Brain pericyte (primary cell): ENCODE measurements around the gene HSPG2.

Experiments
- DNase-seq: peaks from one replicate; pipeline ENCODE4 v3.0.0-alpha.2; 2012; ENCODE audit warnings: low read depth, low spot score

The HSPG2 gene

GRCh38 chr1:21845646-21846641 lies 91.2 kb downstream of the HSPG2 start:
- DNase-seq, result no peak

- no peak for DNase-seq
Measured at GRCh38 chr1:21843996-21844395, 93.1 kb downstream of the HSPG2 start.

- DNase-seq, result no peak
Measured at GRCh38 chr1:21843208-21843607, 93.9 kb downstream of the HSPG2 start.

- DNase-seq, result no peak
Measured at GRCh38 chr1:21842606-21843162, 94.4 kb downstream of the HSPG2 start.

GRCh38 chr1:21841852-21842466 lies 95.2 kb downstream of the HSPG2 start:
- no peak for DNase-seq

GRCh38 chr1:21840981-21841380 lies 96.1 kb downstream of the HSPG2 start:
- DNase-seq, result no peak

- no peak for DNase-seq
Measured at GRCh38 chr1:21839337-21840037, 97.6 kb downstream of the HSPG2 start.

GRCh38 chr1:21838359-21839157 lies 98.6 kb downstream of the HSPG2 start:
- DNase-seq, result no peak

GRCh38 chr1:21837476-21837875 lies 99.6 kb downstream of the HSPG2 start:
- no peak for DNase-seq

- DNase-seq, result no peak
Measured at GRCh38 chr1:21836729-21837128, 100.4 kb downstream of the HSPG2 start.

GRCh38 chr1:21836010-21836409 lies 101.1 kb downstream of the HSPG2 start:
- no peak for DNase-seq

GRCh38 chr1:21834666-21835065 lies 102.4 kb downstream of the HSPG2 start:
- no peak for DNase-seq

GRCh38 chr1:21834094-21834493 lies 103.0 kb downstream of the HSPG2 start:
- no peak for DNase-seq

GRCh38 chr1:21833392-21833976 lies 103.6 kb downstream of the HSPG2 start:
- no peak for DNase-seq

- DNase-seq, result no peak
Measured at GRCh38 chr1:21831454-21831970, 105.6 kb downstream of the HSPG2 start.

- no peak for DNase-seq
Measured at GRCh38 chr1:21830792-21831453, 106.2 kb downstream of the HSPG2 start.

GRCh38 chr1:21829294-21829693 lies 107.8 kb downstream of the HSPG2 start:
- no peak for DNase-seq

- no peak for DNase-seq
Measured at GRCh38 chr1:21828506-21829210, 108.5 kb downstream of the HSPG2 start.

GRCh38 chr1:21828075-21828474 lies 109.0 kb downstream of the HSPG2 start:
- DNase-seq, result no peak
